Adrenal gland (tissue), 5 donors: ENCODE measurements around the gene FCGR1A.
"Not testable (repeated sequence)": the region's sequence is repeated elsewhere in the genome, so short reads cannot be mapped to it uniquely, and the experiment has no call there.

Experiments used
- POLR2A ChIP-seq, 2 donors: fragments of 450-650 bp; IDR thresholded peaks; one replicate each; pipeline ENCODE4 v1.6.1; 2017; ENCODE audit warnings: antibody characterized with exemption in 2 of 2, mild to moderate bottlenecking in 2 of 2, moderate library complexity in 1 of 2
- TF ChIP-seq, protein P1 (sequence below), 6 experiments: fragments of 450-650 bp in 4 of 6; fragments of 200-600 bp in 2 of 6; sonication (generic) in 1 of 6; IDR thresholded peaks; 1 replicate in 5 of 6; 2 replicates in 1 of 6; pipeline versions ENCODE4 v1.5.1 to v1.8.0; 2016 to 2021; ENCODE audit warnings: antibody characterized with exemption in 6 of 6, mild to moderate bottlenecking in 2 of 6, moderate library complexity in 1 of 6
- donor health status: DM: no; HTN: no; CAD: no.

DNA sequence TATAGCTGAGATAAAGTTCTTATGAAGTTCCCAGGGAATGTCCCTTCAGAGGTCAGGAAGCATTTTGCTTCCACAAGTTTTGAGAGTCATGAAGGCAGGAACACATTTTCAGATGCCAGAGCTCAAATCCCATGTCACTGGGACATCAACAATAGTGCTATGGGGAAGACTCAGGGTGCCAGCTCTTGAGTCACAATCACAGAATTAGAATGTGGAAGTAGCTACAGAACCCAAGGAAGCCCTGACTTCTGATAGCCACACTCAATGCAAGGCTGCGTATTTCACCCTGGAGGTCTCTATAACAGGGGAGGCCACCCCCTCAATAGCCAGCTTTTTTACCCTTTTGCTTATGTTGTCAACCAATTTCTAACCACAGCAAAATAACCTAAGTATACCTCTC lies 47.8 kb upstream of the FCGR1A start:
- TF ChIP-seq, protein P1, sequence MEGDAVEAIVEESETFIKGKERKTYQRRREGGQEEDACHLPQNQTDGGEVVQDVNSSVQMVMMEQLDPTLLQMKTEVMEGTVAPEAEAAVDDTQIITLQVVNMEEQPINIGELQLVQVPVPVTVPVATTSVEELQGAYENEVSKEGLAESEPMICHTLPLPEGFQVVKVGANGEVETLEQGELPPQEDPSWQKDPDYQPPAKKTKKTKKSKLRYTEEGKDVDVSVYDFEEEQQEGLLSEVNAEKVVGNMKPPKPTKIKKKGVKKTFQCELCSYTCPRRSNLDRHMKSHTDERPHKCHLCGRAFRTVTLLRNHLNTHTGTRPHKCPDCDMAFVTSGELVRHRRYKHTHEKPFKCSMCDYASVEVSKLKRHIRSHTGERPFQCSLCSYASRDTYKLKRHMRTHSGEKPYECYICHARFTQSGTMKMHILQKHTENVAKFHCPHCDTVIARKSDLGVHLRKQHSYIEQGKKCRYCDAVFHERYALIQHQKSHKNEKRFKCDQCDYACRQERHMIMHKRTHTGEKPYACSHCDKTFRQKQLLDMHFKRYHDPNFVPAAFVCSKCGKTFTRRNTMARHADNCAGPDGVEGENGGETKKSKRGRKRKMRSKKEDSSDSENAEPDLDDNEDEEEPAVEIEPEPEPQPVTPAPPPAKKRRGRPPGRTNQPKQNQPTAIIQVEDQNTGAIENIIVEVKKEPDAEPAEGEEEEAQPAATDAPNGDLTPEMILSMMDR (IDR thresholded peaks at IDR 0.05), result not testable (repeated sequence)
- not testable (repeated sequence) for TF ChIP-seq POLR2A (IDR thresholded peaks at IDR 0.05)
